ENCODE data around the gene TWIST2.

DNA sequence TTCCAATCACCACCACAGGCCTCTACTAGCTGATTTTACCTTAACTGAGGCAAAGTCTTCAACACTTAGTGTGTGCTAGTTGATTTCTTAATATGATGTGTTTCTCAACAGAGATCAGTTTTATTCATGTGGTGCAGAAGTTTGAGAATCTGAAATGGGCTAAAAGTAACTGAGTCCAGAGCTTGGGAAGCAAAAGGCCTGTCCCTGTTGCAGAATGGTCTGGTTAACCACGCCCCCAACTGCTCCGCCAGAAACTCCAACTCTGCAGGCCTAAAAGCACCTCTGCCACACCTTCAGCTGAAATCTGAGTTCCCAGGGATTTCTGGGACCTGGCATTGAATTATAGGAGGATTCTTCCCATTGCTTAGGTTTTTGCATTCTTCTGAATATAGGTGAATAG lies 44.9 kb downstream of the TWIST2 start:
- no peak for TF ChIP-seq POLR2AphosphoS5 (IDR thresholded peaks at IDR 0.05)
- no peak for TF ChIP-seq CTCF (IDR thresholded peaks at IDR 0.05)
